ENCODE measurements around the gene MYO15B.

DNA sequence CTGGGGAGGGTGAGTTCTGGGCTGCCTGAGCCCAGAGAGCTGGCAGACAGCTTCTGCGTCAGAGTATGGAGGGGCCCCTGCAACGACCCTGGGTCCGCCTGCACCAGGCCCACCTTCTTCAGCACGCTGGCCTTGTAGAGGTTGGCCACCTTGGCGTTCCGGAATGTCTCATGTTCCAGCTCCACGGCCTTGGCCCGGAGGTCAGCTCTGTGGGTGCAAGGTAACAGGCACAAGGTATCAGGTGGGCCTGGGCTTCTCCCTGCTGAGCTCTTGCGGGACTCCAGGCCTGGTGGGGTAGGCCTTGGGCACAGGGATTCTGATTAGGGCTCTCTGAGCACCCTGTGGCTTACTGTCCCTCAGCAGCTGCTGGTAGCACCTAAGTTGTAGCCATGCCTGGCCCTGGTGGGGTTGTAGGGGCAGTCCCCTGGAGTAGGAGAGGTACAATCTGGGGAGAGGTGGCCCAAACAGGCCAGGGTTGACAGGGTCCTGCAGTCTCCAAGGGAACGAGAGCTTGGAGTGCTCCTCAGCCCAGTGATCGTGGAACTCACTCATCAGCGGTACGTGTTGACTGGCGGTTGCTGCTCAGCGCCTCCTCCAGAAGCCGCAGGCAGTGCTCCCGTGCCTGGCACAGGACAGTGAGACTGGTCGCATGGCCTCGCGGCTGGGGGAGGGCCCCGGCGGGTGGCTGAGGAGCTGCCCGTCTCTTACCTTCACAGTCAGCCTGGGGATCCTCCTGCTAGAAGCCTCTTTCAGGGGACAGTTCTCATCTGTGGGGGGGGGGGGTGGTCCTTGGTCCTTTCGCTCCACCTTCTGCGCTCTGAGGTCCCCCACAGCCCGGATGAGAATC, 42.7 kb downstream of the MYO15B start:
- TF ChIP-seq, protein P1, sequence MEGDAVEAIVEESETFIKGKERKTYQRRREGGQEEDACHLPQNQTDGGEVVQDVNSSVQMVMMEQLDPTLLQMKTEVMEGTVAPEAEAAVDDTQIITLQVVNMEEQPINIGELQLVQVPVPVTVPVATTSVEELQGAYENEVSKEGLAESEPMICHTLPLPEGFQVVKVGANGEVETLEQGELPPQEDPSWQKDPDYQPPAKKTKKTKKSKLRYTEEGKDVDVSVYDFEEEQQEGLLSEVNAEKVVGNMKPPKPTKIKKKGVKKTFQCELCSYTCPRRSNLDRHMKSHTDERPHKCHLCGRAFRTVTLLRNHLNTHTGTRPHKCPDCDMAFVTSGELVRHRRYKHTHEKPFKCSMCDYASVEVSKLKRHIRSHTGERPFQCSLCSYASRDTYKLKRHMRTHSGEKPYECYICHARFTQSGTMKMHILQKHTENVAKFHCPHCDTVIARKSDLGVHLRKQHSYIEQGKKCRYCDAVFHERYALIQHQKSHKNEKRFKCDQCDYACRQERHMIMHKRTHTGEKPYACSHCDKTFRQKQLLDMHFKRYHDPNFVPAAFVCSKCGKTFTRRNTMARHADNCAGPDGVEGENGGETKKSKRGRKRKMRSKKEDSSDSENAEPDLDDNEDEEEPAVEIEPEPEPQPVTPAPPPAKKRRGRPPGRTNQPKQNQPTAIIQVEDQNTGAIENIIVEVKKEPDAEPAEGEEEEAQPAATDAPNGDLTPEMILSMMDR (conservative IDR thresholded peaks at IDR 0.05; ENCODE audit: low read length) = no peak
- TF ChIP-seq EZH2phosphoT487 (IDR thresholded peaks at IDR 0.05; ENCODE audit: borderline replicate concordance, low read depth, low read length) = no peak

All from OCI-LY7 (cell line).